ENCODE results near the gene ABCB9. TPM values are rescaled to one million over a fixed set of nuclear protein-coding genes. Genes with fewer than 3 reads are reported as not detected.

The ABCB9 gene
- total RNA-seq, 1 experiment from 2014 or later = 4.6 TPM

- H3K14ac ChIP-seq (ENCODE audit: insufficient read depth, low read length) = no peak overlapping the region; the same call in 1 of the 2 replicates
- no peak overlapping the region for H2BK12ac ChIP-seq (ENCODE audit: insufficient read length, low read depth, low read length)
- H3K9ac ChIP-seq (ENCODE audit: extremely low read depth, insufficient read length, low read length) = no peak overlapping the region
- Mint-ChIP-seq H3K4me1 (peaks cover 0 to 14% of the 10 kb centered on the region in 2 experiments; a peak in 2 of 4 replicates), H3K27ac (no peak overlapping the region; a peak in 1 of 7 replicates), H3K9me3 (no peaks in the 10 kb centered on the region), H3K27me3 (ENCODE audit: low read depth) (peaks cover 65% of the 10 kb centered on the region), H3K4me3 (no peak overlapping the region), H3K36me3 (ENCODE audit: insufficient read depth in 1 of 3, low read depth in 3 of 3) (no peaks in the 10 kb centered on the region)
- H4K91ac ChIP-seq (ENCODE audit: insufficient read length, low read depth, low read length) = no peak overlapping the region
- no peaks in the 10 kb centered on the region for H3K79me2 ChIP-seq (ENCODE audit: insufficient read depth, low read length)
- no peaks in the 10 kb centered on the region for H3K27me3 ChIP-seq (ENCODE audit: insufficient read depth, low read length)
- H4K8ac ChIP-seq (replicated peaks; ENCODE audit: insufficient read length, low read depth, low read length) = no peak overlapping the region
- H3K27ac ChIP-seq (ENCODE audit: insufficient read length, low read depth, low read length) = no peak overlapping the region
- TF ChIP-seq CTCF (conservative IDR thresholded peaks at IDR 0.05) = no peak
- H4K5ac ChIP-seq (ENCODE audit: insufficient read length, low read depth, low read length) = no peak overlapping the region
- H4K20me1 ChIP-seq (ENCODE audit: control insufficient read depth, insufficient read depth, insufficient read length) = peaks cover 3% of the 10 kb centered on the region
- no peak overlapping the region for H3T11ph ChIP-seq (ENCODE audit: low read length)
- WGBS (ENCODE audit: extremely low coverage, insufficient read length, low lambda C conversion rate) = no CpG with 5 or more reads among the region's 14 CpGs
- no peak overlapping the region for H2BK120ac ChIP-seq (ENCODE audit: low read depth, low read length, poor library complexity, severe bottlenecking)
- H3K79me1 ChIP-seq (ENCODE audit: insufficient read depth, low read depth, low read length, poor library complexity, severe bottlenecking) = no peaks in the 10 kb centered on the region
- H3K23ac ChIP-seq (ENCODE audit: insufficient read length, low read depth, low read length) = no peak overlapping the region
- H3K9me3 ChIP-seq (ENCODE audit: control insufficient read depth, low read depth, low read length) = no peaks in the 10 kb centered on the region
- no peak overlapping the region for H3K56ac ChIP-seq (ENCODE audit: insufficient read length, low read depth, low read length)
- no peaks in the 10 kb centered on the region for H3K23me2 ChIP-seq (ENCODE audit: insufficient read length, low read depth, low read length, poor library complexity, severe bottlenecking)
- no peak overlapping the region for H3K18ac ChIP-seq (ENCODE audit: insufficient read length, low read depth, low read length)
- H2BK15ac ChIP-seq (ENCODE audit: low read depth, low read length) = no peak overlapping the region
- no peak overlapping the region for H2BK20ac ChIP-seq (ENCODE audit: low read depth, low read length, poor library complexity, severe bottlenecking)
- no peak for DNase-seq
- no peaks in the 10 kb centered on the region for H3K4me1 ChIP-seq (ENCODE audit: insufficient read depth, low read length)
- no peak overlapping the region for H2BK5ac ChIP-seq (ENCODE audit: insufficient read length, low read length)
- H2AFZ ChIP-seq (ENCODE audit: low read length) = no peak overlapping the region
- no peak overlapping the region for H2AK5ac ChIP-seq (ENCODE audit: insufficient read length, low read length)
- no peak overlapping the region for H3K4ac ChIP-seq (ENCODE audit: low read depth, low read length)
- H3K4me2 ChIP-seq (ENCODE audit: insufficient read depth, insufficient read length, low read length) = no peak overlapping the region
These were observed 21.4 kb downstream of the ABCB9 start for GRCh38 chr12:122944605-122945592.
